Transverse colon (tissue), 3 donors: ENCODE data around the gene LPIN2.

Experiments used
- EP300 ChIP-seq: sonication (generic); formaldehyde crosslinking; IDR thresholded peaks from one replicate; pipeline ENCODE4 v1.6.1; 2017; ENCODE audit warnings: antibody characterized with exemption, low read depth
- POLR2A ChIP-seq: fragments of 450-650 bp; IDR thresholded peaks from one replicate; pipeline ENCODE4 v1.6.1; 2016; ENCODE audit warnings: antibody characterized with exemption, mild to moderate bottlenecking, moderate library complexity
- TF ChIP-seq, protein P1 (sequence below), 5 experiments: fragments of 200-600 bp in 3 of 5; fragments of 450-650 bp in 2 of 5; sonication (generic) in 3 of 5; IDR thresholded peaks; 1 replicate in 2 of 5; 2 replicates in 3 of 5; pipeline ENCODE4 v1.5.1; 2016 to 2017; ENCODE audit warnings: antibody characterized with exemption in 5 of 5, inconsistent platforms in 3 of 5, mild to moderate bottlenecking in 2 of 5, moderate library complexity in 1 of 5

DNA sequence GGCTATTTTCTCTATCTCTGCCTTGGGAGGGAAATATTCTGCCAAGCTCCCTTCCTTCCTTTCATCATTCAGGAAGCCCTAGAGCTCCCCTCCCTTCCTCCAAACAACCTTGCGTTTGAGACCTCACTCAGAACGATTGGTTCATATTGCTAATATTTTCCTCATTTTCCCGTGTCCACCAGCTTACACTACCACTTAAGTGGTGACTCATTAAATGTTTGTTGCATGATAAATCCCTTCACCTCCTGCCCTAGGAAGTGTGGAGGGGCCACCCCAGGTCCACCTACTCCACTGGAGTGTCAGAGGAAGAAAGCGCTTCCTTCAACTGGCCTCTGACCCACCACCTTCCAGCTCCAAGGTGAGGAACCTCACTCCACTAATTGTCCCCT is 2.3 kb upstream of the LPIN2 start:
- TF ChIP-seq POLR2A (no peak), EP300 (no peak)
- TF ChIP-seq, protein P1, sequence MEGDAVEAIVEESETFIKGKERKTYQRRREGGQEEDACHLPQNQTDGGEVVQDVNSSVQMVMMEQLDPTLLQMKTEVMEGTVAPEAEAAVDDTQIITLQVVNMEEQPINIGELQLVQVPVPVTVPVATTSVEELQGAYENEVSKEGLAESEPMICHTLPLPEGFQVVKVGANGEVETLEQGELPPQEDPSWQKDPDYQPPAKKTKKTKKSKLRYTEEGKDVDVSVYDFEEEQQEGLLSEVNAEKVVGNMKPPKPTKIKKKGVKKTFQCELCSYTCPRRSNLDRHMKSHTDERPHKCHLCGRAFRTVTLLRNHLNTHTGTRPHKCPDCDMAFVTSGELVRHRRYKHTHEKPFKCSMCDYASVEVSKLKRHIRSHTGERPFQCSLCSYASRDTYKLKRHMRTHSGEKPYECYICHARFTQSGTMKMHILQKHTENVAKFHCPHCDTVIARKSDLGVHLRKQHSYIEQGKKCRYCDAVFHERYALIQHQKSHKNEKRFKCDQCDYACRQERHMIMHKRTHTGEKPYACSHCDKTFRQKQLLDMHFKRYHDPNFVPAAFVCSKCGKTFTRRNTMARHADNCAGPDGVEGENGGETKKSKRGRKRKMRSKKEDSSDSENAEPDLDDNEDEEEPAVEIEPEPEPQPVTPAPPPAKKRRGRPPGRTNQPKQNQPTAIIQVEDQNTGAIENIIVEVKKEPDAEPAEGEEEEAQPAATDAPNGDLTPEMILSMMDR (IDR thresholded peaks at IDR 0.05): no peak
